ENCODE results near the gene CYP27C1. TPM values are rescaled to one million over a fixed set of nuclear protein-coding genes. Genes with fewer than 3 reads are reported as not detected.
"Not testable (repeated sequence)": the region's sequence is repeated elsewhere in the genome, so short reads cannot be mapped to it uniquely, and the experiment has no call there.

CYP27C1 gene
- total RNA-seq (2014; rRNA removed; shearing (Covaris generic)): 1.0 and 4.4 TPM in 2 replicates

- no peak for DNase-seq (ENCODE audit: low spot score)
These were observed at the start of gene CYP27C1 for GRCh38 chr2:127220102-127220767. CYP27C1 (minus strand) TSS chr2:127220299; CDS start chr2:127220270, 29 bp downstream.

DNA sequence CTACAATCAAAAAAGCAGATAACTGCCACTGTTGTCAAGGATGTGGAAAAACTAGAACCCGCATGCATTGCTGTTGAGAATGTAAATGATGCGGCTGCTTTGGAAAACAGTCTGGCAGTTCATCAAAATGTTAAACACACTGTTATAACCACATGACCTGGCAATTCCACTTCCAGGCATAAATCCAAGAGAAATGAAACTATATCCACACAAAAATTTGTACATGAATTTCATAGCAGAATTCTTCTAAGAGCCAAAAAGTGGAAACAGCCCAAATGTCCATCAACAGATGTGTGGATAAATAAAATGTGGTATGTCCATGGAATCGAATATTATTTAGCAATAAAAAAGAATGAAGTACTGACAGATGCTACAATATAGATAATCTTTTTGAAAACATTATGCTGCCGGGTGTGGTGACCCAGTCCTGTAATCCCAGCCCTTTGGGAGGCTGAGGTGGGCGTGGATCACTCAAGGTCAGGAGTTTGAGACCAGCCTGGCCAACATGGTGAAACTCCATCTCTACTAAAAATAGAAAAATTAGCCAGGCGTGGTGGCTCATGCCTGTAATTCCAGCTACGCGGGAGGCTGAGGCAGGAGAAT is 41.8 kb upstream of the CYP27C1 start:
- DNase-seq (ENCODE audit: low spot score): no peak
- in situ Hi-C loops (cut with HindIII; ENCODE audit: low sequenced_read_pairs): no loop called here

More at GRCh38 chr2:127220102-127220767, at the start of gene CYP27C1:
- in situ Hi-C loops (cut with HindIII; ENCODE audit: low sequenced_read_pairs): no loop called here

DNA sequence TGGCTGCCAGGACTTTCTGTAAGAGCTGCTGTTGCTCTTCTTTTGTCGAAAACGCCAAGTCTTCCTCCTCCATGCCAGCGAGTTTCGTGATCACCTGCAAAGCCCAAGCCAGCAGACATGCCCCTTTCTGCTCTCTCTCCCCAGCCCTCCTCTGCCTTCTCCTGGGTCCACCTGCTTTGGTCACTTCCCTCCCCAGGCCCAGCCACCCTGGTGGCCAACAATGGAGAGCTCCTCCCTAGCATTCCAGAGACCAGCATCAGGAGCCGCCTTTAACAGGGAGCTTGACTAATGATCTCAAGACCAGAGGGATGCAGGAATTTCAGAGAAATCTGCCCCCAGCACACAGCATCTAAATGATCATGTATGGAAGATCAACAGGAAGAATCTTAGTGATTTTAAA is 39.3 kb upstream of the CYP27C1 start:
- DNase-seq (ENCODE audit: low spot score): no peak
- in situ Hi-C loops (cut with HindIII; ENCODE audit: low sequenced_read_pairs): no loop called here

DNA sequence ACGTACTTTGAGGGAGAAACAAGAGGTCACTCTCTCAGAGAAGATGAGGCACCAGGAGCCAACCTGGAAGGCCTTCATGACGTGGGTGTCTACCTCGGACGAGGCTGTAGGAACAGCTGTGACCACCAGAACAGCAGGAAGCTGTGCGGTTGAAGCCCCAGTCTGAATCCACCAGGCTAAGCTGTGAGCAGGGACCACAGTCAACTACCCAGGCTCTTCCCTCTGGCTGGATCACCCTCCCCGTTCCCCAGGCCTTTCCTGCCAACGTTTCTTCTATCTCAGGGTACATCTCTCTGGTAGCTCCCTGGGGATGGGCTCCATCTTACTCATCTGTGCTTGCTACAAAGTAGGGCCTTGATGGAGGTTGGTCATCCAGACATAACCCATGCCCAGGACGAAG is 36.8 kb upstream of the CYP27C1 start:
- DNase-seq (ENCODE audit: low spot score): no peak
- in situ Hi-C loops (cut with HindIII; ENCODE audit: low sequenced_read_pairs): no loop called here

DNA sequence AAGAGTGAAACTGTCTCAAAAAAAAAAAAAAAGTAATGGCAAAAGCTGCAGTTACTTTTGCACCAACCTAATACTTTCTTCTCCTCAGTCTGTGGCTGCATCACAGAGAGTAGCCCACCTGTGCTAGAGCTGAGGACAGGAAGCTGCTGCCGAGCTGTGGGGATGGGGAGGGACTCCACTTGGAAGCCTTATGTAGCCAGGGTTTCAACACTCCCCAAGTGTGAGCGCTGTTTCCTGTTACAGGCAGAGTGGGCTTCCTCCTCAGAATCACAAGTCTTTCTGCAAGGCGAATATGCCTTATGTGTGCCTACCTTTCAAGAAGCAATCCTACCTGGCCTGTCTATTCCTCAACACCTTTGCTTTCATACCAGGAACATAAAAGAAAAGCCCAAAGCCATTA is 36.3 kb upstream of the CYP27C1 start:
- in situ Hi-C loops (cut with HindIII; ENCODE audit: low sequenced_read_pairs): no loop called here
- DNase-seq (ENCODE audit: low spot score): no peak

DNA sequence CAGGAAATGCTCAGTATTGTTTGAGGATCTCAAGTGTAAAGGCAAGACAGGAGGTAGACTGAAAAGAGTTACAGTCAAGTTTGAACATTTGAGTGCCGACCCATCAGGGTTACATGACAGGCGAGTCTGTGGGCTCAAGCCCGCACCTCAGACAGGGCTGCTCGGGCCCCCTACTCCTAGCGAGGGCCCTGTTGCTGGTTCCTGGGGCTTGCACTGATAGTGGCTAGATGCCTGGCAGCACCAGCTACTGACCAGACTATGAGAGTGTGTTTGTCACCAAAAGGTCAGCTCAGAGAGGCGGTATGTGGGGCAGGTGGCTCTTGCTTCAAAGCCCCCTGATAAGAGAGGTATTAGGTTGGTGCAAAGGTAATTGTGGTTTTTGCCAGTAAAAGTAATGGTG is 35.6 kb upstream of the CYP27C1 start:
- no peak for DNase-seq (ENCODE audit: low spot score)
- in situ Hi-C loops (cut with HindIII; ENCODE audit: low sequenced_read_pairs): no loop called here

GRCh38 chr2:127255146-127255545 is 35.0 kb upstream of the CYP27C1 start:
- in situ Hi-C loops (cut with HindIII; ENCODE audit: low sequenced_read_pairs): no loop called here
- no peak for DNase-seq (ENCODE audit: low spot score)

- in situ Hi-C loops (cut with HindIII; ENCODE audit: low sequenced_read_pairs): no loop called here
- DNase-seq (ENCODE audit: low spot score): no peak
These were observed 34.4 kb upstream of the CYP27C1 start for GRCh38 chr2:127254386-127254981.

- DNase-seq (ENCODE audit: low spot score); in situ Hi-C loops (cut with HindIII; ENCODE audit: low sequenced_read_pairs): not testable (repeated sequence)
These were observed 21.1 kb upstream of the CYP27C1 start for GRCh38 chr2:127241184-127241583.

GRCh38 chr2:127239395-127239794 is 19.3 kb upstream of the CYP27C1 start:
- in situ Hi-C loops (cut with HindIII; ENCODE audit: low sequenced_read_pairs): no loop called here
- no peak for DNase-seq (ENCODE audit: low spot score)

- in situ Hi-C loops (cut with HindIII; ENCODE audit: low sequenced_read_pairs); DNase-seq (ENCODE audit: low spot score): not testable (repeated sequence)
These were observed 17.7 kb upstream of the CYP27C1 start for GRCh38 chr2:127237768-127238167.

DNA sequence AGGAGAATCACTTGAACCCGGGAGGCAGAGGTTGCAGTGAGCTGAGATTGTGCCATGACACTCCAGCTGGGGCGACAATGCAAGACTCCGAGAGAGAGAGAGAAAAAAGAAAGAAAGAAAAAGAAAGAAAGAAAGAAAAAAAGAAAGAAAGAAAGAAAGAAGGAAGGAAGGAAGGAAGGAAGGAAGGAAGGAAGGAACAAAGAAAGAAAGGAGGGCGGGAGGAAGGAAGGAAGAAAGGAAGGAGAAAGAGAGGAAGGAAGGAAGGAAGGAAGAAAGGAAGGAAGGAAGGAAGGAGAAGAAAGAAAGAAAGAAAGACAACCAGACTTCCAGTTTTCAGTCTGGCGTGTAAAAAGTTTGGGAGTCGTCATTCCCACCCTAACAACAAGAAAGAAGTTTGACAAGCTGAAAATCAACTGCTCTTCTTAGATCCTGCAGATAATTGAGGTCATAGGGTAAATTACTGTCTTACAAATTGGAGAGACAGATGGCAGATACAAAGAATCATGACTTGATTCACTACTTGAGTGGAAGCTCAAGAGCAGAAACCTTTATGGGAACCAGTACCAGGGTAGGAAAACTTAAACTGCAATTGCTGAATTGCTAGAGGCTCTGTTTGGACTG is 15.1 kb upstream of the CYP27C1 start:
- no peak for DNase-seq (ENCODE audit: low spot score)
- in situ Hi-C loops (cut with HindIII; ENCODE audit: low sequenced_read_pairs): no loop called here

GRCh38 chr2:127233710-127234109 is 13.6 kb upstream of the CYP27C1 start:
- DNase-seq (ENCODE audit: low spot score): no peak

GRCh38 chr2:127231130-127231865 is 11.2 kb upstream of the CYP27C1 start:
- no peak for DNase-seq (ENCODE audit: low spot score)
- in situ Hi-C loops (cut with HindIII; ENCODE audit: low sequenced_read_pairs): no loop called here

More at GRCh38 chr2:127233710-127234109, 13.6 kb upstream of the CYP27C1 start:
- in situ Hi-C loops (cut with HindIII; ENCODE audit: low sequenced_read_pairs): no loop called here

DNA sequence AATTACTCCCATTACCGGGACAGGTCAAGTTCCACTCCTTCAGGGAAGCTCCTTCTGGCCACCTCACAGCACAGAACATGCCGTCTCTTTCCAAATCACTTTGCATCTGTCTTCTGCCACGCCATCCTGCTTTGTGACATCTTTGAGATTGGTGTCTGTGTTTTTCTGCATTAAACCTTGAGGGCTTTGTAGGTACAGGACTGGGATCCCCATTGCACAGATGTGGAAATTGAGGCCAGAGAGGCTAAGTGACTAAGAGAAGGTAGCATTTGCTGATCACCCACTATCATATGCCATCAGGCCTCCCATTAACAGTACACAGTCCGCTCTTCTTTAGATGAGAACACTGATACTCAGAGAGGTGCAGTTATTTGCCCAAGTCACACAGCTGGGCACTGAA is 9.5 kb upstream of the CYP27C1 start:
- DNase-seq (ENCODE audit: low spot score): no peak
- in situ Hi-C loops (cut with HindIII; ENCODE audit: low sequenced_read_pairs): no loop called here

GRCh38 chr2:127228102-127228501 is 8.0 kb upstream of the CYP27C1 start:
- in situ Hi-C loops (cut with HindIII; ENCODE audit: low sequenced_read_pairs): no loop called here
- DNase-seq (ENCODE audit: low spot score): no peak

DNA sequence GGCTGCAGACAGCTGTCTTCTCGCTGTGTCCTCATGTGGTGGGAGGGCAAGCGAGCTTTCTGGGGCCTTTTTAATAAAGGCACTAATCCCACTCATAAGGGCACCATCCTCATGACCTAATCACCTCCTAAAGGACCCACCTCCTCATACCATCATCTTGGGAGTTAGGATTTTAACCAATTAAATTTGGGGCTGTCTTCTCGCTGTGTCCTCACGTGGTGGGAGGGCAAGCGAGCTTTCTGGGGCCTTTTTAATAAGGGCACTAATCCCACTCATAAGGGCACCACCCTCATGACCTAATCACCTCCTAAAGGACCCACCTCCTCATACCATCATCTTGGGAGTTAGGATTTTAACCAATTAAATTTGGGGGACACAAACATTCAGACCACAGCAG is 7.2 kb upstream of the CYP27C1 start:
- DNase-seq (ENCODE audit: low spot score); in situ Hi-C loops (cut with HindIII; ENCODE audit: low sequenced_read_pairs): not testable (repeated sequence)

DNA sequence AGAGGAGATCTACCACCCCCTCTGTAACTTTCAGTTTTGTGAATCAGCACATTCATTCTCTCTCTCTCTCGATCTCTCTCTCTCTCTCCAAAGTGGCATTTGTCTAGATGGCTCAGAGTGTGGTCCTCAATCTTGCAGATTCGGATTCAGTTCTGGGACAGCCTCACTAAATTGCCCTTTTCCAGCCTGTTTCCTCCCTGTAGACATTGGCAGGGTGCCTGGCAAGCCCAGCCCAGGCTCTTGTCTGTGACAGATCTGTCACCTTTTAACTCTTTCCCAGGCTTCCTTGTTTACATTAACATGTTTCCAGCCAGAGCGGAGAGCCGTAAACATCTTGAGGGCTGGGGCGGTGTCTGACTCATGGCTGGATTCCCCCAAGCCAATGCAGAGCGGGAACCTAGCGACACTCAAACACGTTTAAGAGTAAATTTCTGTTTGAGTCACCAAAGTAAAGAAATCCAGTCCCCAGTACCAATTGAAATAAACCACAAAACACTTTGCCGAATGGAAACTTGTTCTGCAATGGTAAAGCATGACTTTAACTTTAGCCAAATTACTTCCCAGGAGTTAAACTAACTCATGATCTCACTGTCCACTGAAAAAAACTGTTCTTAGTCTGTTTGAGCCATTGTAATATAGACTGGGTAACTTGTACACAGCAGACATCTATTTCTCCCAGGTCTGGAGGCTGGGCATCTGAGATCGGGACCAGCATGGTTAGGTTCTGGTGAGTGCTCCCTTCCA is 6.6 kb upstream of the CYP27C1 start:
- DNase-seq (ENCODE audit: low spot score): no peak
- in situ Hi-C loops (cut with HindIII; ENCODE audit: low sequenced_read_pairs): no loop called here

DNA sequence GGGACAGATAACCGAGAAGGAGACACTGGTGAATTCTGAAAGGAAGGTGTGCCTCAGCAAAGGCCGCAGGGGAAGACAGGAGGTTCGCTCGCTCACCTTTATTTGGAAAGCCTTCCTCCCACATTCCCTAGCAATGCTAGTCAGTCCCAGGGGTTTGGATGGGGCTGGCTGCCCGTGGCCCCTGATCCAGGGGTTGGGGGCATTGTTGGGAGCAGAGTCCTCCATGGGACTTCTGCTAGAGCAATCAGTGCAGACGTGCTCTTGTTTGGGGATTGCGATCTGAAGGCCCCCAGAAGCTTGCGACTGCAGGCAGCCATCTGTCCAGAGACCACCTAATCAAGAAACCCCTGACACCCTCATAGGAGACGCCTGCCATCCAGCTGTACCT is 6.0 kb upstream of the CYP27C1 start:
- in situ Hi-C loops (cut with HindIII; ENCODE audit: low sequenced_read_pairs): no loop called here
- DNase-seq (ENCODE audit: low spot score): no peak
